Thyroid gland (tissue), 4 donors: ENCODE results near the gene C11orf54.

Experiments
- CTCF ChIP-seq, 6 experiments: fragments of 200-600 bp in 3 of 6; fragments of 450-650 bp in 3 of 6; sonication (generic) in 3 of 6; IDR thresholded peaks; one replicate each; pipeline ENCODE4 v1.5.1; 2016 to 2019; ENCODE audit warnings: antibody characterized with exemption in 6 of 6, mild to moderate bottlenecking in 2 of 6, inconsistent platforms in 1 of 6, moderate library complexity in 1 of 6
- POLR2A ChIP-seq, 2 donors: fragments of 450-650 bp; IDR thresholded peaks; one replicate each; pipeline ENCODE4 v1.6.1; 2017; ENCODE audit warnings: antibody characterized with exemption in 2 of 2, mild to moderate bottlenecking in 2 of 2, moderate library complexity in 1 of 2

GRCh38 chr11:93767018-93767417, 25.5 kb downstream of the C11orf54 start:
- no peak for TF ChIP-seq CTCF (IDR thresholded peaks at IDR 0.05)
- no peak for TF ChIP-seq POLR2A (IDR thresholded peaks at IDR 0.05)
